ENCODE results near the gene DMD.

DMD gene

DNA sequence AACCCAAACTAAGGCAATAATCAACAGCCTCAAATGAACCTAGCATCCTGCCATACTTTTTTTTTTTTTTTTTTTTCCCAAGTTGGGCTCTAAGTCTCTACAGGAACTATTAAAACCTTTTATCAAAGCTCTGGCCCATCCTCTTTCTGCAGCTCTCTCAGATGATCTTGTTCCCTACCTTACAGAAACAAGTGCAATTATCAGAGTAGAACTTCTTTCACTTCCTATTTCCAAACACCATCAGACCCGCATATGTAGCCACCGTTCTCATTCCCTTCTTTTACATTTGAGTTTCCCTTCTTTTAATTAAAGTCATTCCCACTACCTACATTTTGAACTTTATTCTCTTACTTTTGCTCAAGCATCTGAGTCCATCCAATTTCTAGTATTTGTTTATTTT is 690.6 kb downstream of the DMD start:
- in situ Hi-C loops (cut with HindIII; ENCODE audit: low sequenced_read_pairs): no loop called here

DNA sequence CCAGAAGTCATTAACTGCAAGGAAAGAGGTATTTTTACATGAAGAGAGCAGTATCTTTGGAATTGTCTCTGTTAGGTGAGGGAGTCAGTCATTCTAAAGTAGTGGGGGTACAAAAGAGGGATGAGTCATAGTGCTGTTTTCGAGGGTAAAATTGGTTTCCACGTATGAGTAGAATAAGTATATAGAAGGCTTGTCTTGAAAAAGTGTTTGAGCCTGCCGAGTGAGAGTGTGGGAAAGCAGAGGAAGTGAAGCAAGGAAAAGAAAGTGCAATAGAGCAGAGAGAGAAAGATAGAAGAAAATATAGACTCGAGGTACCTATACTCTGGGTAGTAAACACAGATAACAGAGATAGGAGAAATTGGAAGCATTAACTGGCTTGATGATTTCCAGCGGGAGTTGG is 696.4 kb downstream of the DMD start:
- in situ Hi-C loops (cut with HindIII; ENCODE audit: low sequenced_read_pairs): no loop called here

DNA sequence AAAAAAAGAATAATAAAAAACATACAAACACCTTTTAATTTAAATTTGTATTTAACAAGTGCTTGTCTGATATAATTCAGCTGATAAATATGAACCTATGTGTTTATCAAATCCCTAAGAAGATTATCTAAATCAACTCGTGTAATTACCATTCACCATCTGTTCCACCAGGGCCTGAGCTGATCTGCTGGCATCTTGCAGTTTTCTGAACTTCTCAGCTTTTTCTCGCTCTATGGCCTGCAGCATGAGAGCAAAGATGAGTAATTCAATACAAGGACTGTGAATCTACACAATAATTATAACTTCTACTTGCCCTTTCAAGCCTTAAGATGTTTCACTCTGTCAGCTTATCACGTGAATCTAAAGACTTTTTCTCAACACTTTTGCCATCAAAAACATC is 709.7 kb downstream of the DMD start:
- in situ Hi-C loops (cut with HindIII; ENCODE audit: low sequenced_read_pairs): no loop called here

GRCh38 chrX:32496671-32497070 is 714.7 kb downstream of the DMD start:
- in situ Hi-C loops (cut with HindIII; ENCODE audit: low sequenced_read_pairs): no loop called here

- in situ Hi-C loops (cut with HindIII; ENCODE audit: low sequenced_read_pairs): no loop called here
Observed at GRCh38 chrX:32495855-32496254, 715.5 kb downstream of the DMD start.

DNA sequence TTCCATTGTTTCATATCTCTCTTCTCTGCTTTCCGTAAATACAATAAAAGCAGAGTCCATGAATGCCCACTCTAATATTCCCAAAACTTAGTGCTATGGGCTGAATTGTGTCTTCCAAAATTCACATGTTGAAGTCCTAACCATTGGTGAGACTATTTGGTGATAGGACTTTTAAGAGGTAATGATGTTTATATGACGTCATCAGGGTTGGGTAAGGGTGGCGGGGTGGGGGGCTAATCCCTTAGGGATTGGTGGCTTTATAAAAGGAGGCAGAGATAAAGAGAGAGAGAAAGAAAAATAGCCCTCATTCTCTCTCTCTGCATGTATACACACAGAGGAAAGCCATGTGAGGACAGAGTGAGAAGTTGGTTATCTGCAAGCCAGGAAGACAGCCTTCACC is 722.2 kb downstream of the DMD start:
- in situ Hi-C loops (cut with HindIII; ENCODE audit: low sequenced_read_pairs): no loop called here

GRCh38 chrX:32483534-32484136 is 727.7 kb downstream of the DMD start:
- in situ Hi-C loops (cut with HindIII; ENCODE audit: low sequenced_read_pairs): no loop called here

- in situ Hi-C loops (cut with HindIII; ENCODE audit: low sequenced_read_pairs): no loop called here
Observed at GRCh38 chrX:32480019-32480418, 731.3 kb downstream of the DMD start.

- in situ Hi-C loops (cut with HindIII; ENCODE audit: low sequenced_read_pairs): no loop called here
Observed at GRCh38 chrX:32472364-32472763, 739.0 kb downstream of the DMD start.

GRCh38 chrX:32455704-32456103 is 755.6 kb downstream of the DMD start:
- in situ Hi-C loops (cut with HindIII; ENCODE audit: low sequenced_read_pairs): no loop called here

DNA sequence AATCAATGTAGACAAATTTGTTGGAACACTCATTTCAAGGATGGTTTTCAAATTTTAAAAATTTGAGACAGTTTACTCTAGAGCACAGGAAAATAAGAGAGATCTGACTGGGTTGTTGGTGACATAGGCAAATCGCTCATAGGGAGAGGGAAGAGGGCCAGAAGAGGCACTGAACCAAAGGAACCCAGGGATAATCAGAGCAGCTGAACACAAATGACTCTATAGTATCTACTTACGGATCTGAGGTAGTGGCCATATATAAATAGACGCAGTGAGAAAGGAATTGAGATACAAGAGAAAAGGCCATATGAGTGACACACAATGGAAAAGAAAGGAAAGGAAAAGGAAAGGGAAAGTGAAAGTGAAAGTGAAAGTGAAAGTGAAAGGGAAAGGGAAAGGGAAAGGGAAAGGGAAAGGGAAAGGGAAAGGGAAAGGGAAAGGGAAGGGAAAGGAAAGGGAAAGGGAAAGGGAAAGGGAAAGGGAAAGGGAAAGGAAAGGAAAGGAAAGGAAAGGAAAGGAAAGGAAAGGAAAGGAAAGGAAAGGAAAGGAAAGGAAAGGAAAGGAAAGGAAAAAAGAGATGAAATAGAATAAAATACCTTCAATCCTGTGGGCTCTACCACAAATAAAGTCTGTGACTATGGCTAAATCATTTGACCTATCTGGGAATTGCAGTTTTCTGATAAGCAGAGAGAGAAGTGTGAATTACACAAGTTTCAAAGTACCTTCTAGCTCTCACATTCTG is 759.2 kb downstream of the DMD start:
- in situ Hi-C loops (cut with HindIII; ENCODE audit: low sequenced_read_pairs): no loop called here

GRCh38 chrX:32448945-32449344 is 762.4 kb downstream of the DMD start:
- in situ Hi-C loops (cut with HindIII; ENCODE audit: low sequenced_read_pairs): no loop called here

DNA sequence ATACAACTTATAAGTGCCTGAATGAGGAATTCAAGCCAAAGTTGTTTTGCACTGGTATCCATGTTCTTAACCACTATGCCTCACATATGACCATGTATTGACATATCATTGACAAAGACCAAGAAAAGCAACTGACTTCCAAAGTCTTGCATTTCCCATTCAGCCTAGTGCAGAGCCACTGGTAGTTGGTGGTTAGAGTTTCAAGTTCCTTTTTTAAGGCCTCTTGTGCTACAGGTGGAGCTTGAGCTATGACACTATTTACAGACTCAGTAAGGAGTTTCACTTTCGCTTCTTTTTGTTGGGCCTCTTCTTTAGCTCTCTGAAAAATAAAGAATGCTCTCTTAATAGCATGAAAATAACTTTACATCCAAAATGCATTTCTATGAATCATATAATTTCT is 763.0 kb downstream of the DMD start:
- in situ Hi-C loops (cut with HindIII; ENCODE audit: low sequenced_read_pairs): no loop called here

DNA sequence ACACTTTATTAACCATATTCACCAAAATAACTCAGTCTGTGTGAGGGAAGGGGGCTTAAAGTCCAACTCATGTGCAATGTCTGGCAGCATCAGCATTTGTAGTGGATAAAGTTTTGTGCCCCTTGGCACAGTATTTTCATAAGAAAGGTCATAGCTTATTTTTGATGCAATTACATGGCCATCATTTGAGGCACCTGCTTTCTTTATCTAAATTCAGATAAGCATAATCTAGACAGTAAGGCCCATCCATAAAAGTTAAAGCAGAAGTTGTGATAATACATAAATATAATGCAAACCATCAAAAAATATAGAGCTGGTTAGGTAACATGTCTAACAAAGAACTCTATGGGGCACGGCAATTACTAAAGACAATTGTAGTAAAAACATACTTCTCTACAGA is 763.7 kb downstream of the DMD start:
- in situ Hi-C loops (cut with HindIII; ENCODE audit: low sequenced_read_pairs): no loop called here

DNA sequence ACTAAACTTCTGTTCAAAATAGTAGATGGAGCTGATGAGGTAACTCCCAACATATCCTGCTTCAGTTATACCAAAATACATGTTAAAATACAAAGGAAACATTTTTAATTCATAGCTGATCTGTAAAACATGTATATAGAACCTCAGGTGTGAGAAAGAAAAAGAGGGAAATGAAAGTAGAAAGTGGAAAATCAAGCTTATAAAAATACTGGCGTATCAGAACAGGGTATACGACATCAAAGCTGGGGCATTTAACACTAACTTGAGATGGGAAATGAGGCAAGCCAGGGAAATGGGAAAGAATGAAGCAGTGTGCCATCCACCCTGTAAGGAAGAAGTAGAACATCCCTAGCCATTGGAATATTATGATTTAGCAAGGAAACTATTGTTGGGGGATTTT is 767.5 kb downstream of the DMD start:
- in situ Hi-C loops (cut with HindIII; ENCODE audit: low sequenced_read_pairs): no loop called here

- in situ Hi-C loops (cut with HindIII; ENCODE audit: low sequenced_read_pairs): no loop called here
Observed at GRCh38 chrX:32421266-32421665, 790.1 kb downstream of the DMD start.

DNA sequence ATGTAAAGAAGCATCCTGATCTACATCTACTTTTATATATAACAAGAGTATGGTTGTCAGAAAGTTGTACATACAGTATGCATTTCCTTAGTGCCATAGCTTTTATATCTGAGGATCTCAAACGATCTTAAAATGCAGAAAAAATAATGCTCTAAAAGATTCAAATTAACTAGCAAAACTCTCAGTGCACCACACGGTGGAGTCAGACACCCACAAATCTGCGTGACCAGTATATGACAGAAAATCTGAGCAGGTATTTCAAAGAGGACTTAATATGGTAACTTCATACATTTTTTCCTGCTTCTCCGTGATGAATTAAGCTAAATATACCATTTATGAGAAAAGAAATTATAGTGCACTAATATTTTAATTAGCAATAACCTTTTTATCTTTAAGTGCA is 803.0 kb downstream of the DMD start:
- in situ Hi-C loops (cut with HindIII; ENCODE audit: low sequenced_read_pairs): no loop called here

GRCh38 chrX:32397562-32398216 is 813.7 kb downstream of the DMD start:
- in situ Hi-C loops (cut with HindIII; ENCODE audit: low sequenced_read_pairs): no loop called here

GRCh38 chrX:32395878-32396277 is 815.5 kb downstream of the DMD start:
- in situ Hi-C loops (cut with HindIII; ENCODE audit: low sequenced_read_pairs): no loop called here

GRCh38 chrX:32392655-32393054 is 818.7 kb downstream of the DMD start:
- in situ Hi-C loops (cut with HindIII; ENCODE audit: low sequenced_read_pairs): no loop called here

DNA sequence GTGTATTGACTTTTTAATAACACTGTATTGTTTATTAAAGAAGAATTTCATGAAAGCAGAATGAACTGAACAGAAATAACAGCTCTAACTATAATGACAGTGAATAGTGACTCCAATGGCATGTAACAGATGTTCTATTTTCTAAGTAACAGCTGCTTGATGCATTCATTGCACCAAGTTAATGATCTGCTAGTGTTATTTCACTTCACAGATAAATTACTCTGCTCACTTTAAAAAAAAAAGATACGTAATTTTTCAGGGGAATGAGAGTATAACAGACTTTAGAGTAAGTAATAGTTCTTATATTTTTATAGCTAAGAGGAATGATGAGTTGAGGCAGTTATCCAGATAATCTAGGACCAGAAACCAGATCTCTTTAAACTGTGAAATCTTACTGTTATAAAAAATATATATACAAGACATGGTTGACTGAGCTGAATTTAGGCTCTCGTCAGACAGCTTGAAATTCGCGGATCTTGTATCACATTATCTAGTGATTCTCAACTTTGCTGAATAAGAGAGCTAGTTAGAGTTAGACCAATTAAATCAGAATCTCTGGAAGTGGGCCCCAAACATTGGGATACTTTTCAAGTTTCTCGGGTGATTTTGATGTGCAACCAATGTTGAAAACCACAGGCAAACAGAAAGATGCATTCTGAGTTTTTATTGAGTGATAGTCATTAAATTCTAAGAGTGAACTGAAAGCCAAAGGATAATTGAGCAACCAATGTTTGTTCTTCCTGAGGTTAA is 840.7 kb downstream of the DMD start:
- in situ Hi-C loops (cut with HindIII; ENCODE audit: low sequenced_read_pairs): no loop called here

Data from DLD1 (cell line).